ENCODE measurements around the gene DDIT4. TPM values are rescaled to one million over a fixed set of nuclear protein-coding genes. Genes with fewer than 3 reads are reported as not detected.
A peak's percentile ranks its signal among the peaks of the same experiment; 100 is the strongest.

DDIT4 gene
- total and polyA plus RNA-seq, 2 experiments from 2014 or later = 144 to 188 TPM

DNA sequence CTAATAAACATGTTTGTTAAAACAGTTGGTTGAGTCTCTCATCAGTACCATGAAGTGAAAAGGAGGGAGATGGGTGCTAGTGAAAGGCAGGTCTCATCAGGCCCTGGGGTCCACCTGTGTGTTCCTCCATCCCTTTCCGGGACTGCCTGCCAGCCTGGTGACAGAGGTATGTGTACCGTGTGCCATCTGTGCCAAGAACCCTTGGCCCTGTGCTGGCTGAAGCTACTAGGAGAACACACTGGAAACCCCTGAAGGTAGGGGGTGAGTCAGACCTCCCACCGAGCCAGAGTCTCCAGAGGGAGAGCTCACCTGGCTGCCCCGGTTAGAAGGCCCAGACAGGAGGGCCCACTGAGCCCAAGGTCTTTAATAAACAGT lies 2.3 kb downstream of the DDIT4 start:
- no peak overlapping the region for H2AFZ ChIP-seq
- H3K4me2 ChIP-seq (ENCODE audit: unreplicated experiment) = peak overlapping the region; percentile 88
- in situ Hi-C loops (cut with MboI) = no loop called here
- H3K4me3 ChIP-seq = peak overlapping the region; percentile 92
- peak overlapping the region; percentile 83 for H3K9ac ChIP-seq
- no peak for TF ChIP-seq EZH2phosphoT487 (IDR thresholded peaks at IDR 0.05; ENCODE audit: insufficient read depth, low read depth)
- no peak for TF ChIP-seq EZH2 (IDR thresholded peaks at IDR 0.05; ENCODE audit: insufficient read depth, poor library complexity, severe bottlenecking)
- peak overlapping the region; percentile 65 for H3K27ac ChIP-seq
- no peaks in the 10 kb centered on the region for H3K27me3 ChIP-seq (replicated peaks; ENCODE audit: insufficient read depth)
- no peaks in the 10 kb centered on the region for H3K9me2 ChIP-seq (ENCODE audit: insufficient read depth)
- peaks cover 47% of the 10 kb centered on the region for H3F3A ChIP-seq (ENCODE audit: insufficient read depth)
- WGBS, 2 experiments (ENCODE audit: low coverage in 1 of 2, low lambda C conversion rate in 2 of 2, missing lambda C conversion rate in 2 of 2) = 54 to 65% methylated on average over 4 of the region's 4 CpGs
- H3K4me1 ChIP-seq (ENCODE audit: insufficient read depth) = peaks cover 12% of the 10 kb centered on the region
- H3K9me3 ChIP-seq (ENCODE audit: low read depth) = no peaks in the 10 kb centered on the region
- no peak for DNase-seq
- peaks cover 28% of the 10 kb centered on the region for H3K79me2 ChIP-seq (ENCODE audit: insufficient read depth)
- H4K20me1 ChIP-seq (ENCODE audit: insufficient read depth) = no peaks in the 10 kb centered on the region; the same call in 1 of the 2 replicates
- H3K36me3 ChIP-seq (ENCODE audit: low read depth) = peaks cover 15% of the 10 kb centered on the region

DNA sequence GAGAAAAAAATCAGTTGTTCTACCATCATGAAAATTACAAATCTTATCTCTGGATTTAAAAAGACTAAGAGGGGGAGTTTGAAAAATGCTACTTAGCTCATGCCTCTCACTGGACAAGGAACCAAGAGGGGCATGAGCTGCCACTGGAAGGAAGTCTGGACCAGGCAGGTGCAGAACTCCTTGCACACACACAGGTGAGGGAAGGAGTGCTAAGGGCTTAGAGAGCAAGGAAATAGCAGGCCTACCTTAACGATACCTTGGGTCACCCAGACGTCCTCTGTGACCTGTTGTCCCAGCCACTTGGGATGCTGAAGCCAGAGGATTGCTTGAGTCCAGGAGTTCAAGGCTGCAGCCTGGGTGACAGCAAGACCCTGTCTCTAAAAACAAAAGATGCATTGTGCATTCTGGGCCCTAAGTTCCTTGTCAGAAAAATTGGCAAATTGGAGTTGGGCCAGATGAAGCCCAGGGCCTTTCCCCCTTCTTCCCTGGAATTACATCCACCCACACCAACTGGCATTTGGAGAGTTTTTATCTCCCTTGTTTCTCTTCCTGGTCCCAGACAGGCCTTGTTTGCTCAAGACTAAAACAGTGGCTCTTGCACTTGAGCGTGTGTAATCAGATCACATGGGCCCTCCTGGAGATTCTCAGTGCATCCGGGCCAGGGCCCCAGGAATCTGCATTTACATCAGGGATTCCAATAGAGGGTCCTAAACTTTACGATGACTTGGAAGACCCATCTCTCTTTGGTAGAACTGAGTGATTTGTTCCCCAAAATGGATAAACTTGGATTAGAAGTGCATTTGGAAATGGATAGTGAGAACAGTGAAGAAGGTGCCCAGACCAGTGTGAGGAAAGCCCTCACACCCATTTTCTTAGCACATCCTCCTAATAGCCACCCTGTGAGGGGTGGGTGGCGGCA lies 3.0 kb downstream of the DDIT4 start:
- peak overlapping the region; percentile 92 for H3K4me3 ChIP-seq
- H4K20me1 ChIP-seq (ENCODE audit: insufficient read depth) = no peaks in the 10 kb centered on the region; the same call in 1 of the 2 replicates
- WGBS, 2 experiments (ENCODE audit: low coverage in 1 of 2, low lambda C conversion rate in 2 of 2, missing lambda C conversion rate in 2 of 2) = 69 to 77% methylated on average over 6 of the region's 6 CpGs
- peak; percentile 72 for DNase-seq
- peak overlapping the region; percentile 88 for H3K4me2 ChIP-seq (ENCODE audit: unreplicated experiment)
- peaks cover 12% of the 10 kb centered on the region for H3K4me1 ChIP-seq (ENCODE audit: insufficient read depth)
- H3F3A ChIP-seq (ENCODE audit: insufficient read depth) = peaks cover 42% of the 10 kb centered on the region
- H3K9ac ChIP-seq = peak overlapping the region; percentile 83
- no peaks in the 10 kb centered on the region for H3K27me3 ChIP-seq (replicated peaks; ENCODE audit: insufficient read depth)
- peaks cover 15% of the 10 kb centered on the region for H3K36me3 ChIP-seq (ENCODE audit: low read depth)
- no peak for TF ChIP-seq EZH2 (IDR thresholded peaks at IDR 0.05; ENCODE audit: insufficient read depth, poor library complexity, severe bottlenecking)
- no peak overlapping the region for H2AFZ ChIP-seq
- in situ Hi-C loops (cut with MboI) = no loop called here
- no peaks in the 10 kb centered on the region for H3K9me3 ChIP-seq (ENCODE audit: low read depth)
- H3K9me2 ChIP-seq (ENCODE audit: insufficient read depth) = no peaks in the 10 kb centered on the region
- peak overlapping the region; percentile 65 for H3K27ac ChIP-seq
- peaks cover 28% of the 10 kb centered on the region for H3K79me2 ChIP-seq (ENCODE audit: insufficient read depth)

GRCh38 chr10:72277340-72277995 lies 3.7 kb downstream of the DDIT4 start:
- Histone ChIP-seq H3F3A (ENCODE audit: insufficient read depth) (peaks cover 37% of the 10 kb centered on the region), H3K79me2 (ENCODE audit: insufficient read depth) (peaks cover 28% of the 10 kb centered on the region), H3K9me2 (ENCODE audit: insufficient read depth) (no peaks in the 10 kb centered on the region), H3K4me3 (0 out of 2 replicates have a peak overlapping the region, but pooled peaks have one; percentile 92), H3K4me2 (ENCODE audit: unreplicated experiment) (peak overlapping the region; percentile 88), H4K20me1 (ENCODE audit: insufficient read depth) (no peaks in the 10 kb centered on the region; the same call in 1 of the 2 replicates), H3K4me1 (ENCODE audit: insufficient read depth) (peaks cover 6% of the 10 kb centered on the region), H3K9me3 (ENCODE audit: low read depth) (no peaks in the 10 kb centered on the region), H2AFZ (no peak overlapping the region), H3K36me3 (ENCODE audit: low read depth) (peaks cover 15% of the 10 kb centered on the region), H3K9ac (peak overlapping the region; percentile 83), H3K27me3 (replicated peaks; ENCODE audit: insufficient read depth) (no peaks in the 10 kb centered on the region), H3K27ac (peak overlapping the region; percentile 65)
- in situ Hi-C loops (cut with MboI) = no loop called here
- DNase-seq = no peak
- TF ChIP-seq EZH2phosphoT487 (IDR thresholded peaks at IDR 0.05; ENCODE audit: insufficient read depth, low read depth) (no peak), EZH2 (IDR thresholded peaks at IDR 0.05; ENCODE audit: insufficient read depth, poor library complexity, severe bottlenecking) (no peak)
- WGBS, 2 experiments (ENCODE audit: low coverage in 1 of 2, low lambda C conversion rate in 2 of 2, missing lambda C conversion rate in 2 of 2) = 74 to 75% methylated on average over 5 of the region's 5 CpGs

DNA sequence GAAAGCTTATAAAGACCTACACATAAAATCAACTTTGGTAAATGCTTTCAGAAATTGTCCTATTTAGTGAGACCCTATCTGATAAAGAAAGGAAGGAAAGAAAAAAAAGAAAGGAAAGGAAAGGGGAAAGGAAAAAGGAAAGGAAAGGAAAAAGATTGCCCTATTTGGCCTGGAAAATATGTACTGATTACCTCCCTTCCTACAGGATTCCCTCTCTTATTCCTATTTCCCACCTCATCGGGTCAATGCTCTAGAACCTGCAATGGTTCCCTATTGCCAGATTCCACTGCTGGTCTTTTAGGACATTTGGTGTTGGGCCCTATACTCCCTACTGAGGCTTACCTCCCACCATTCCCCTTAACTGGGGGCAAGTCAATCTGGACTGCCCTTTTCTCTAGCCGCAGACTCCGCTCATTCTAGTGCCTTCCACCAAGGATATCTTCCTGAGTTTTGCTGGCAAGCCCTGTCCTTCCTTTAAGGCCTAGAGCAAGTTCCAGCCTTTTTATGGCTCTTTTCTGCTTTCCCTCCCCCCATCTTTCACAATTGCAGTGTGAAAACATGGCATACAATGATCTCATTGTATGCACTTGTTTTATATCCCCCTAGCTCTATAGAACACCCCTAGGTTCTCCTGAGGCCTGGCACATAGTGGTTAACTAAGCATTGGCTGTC lies 4.4 kb downstream of the DDIT4 start:
- in situ Hi-C loops (cut with MboI) = no loop called here

More for the DNA sequence above, 4.4 kb downstream of the DDIT4 start:
- Histone ChIP-seq H4K20me1 (ENCODE audit: insufficient read depth) (no peaks in the 10 kb centered on the region; the same call in 1 of the 2 replicates), H3K9me2 (ENCODE audit: insufficient read depth) (no peaks in the 10 kb centered on the region), H3K4me2 (ENCODE audit: unreplicated experiment) (no peak overlapping the region), H3K4me3 (no peak overlapping the region), H2AFZ (no peak overlapping the region), H3K79me2 (ENCODE audit: insufficient read depth) (peaks cover 28% of the 10 kb centered on the region), H3K27me3 (replicated peaks; ENCODE audit: insufficient read depth) (no peaks in the 10 kb centered on the region), H3K27ac (peak overlapping the region; percentile 65; the same call in 1 of the 2 replicates), H3F3A (ENCODE audit: insufficient read depth) (peaks cover 36% of the 10 kb centered on the region), H3K9ac (no peak overlapping the region), H3K9me3 (ENCODE audit: low read depth) (no peaks in the 10 kb centered on the region), H3K36me3 (ENCODE audit: low read depth) (peaks cover 15% of the 10 kb centered on the region), H3K4me1 (ENCODE audit: insufficient read depth) (0 out of 2 replicates have a peak, but pooled peaks cover 3% of the 10 kb centered on the region)
- no peak for DNase-seq
- TF ChIP-seq EZH2phosphoT487 (IDR thresholded peaks at IDR 0.05; ENCODE audit: insufficient read depth, low read depth) = no peak
- no peak for TF ChIP-seq EZH2 (IDR thresholded peaks at IDR 0.05; ENCODE audit: insufficient read depth, poor library complexity, severe bottlenecking)
- WGBS, 2 experiments (ENCODE audit: low coverage in 1 of 2, low lambda C conversion rate in 2 of 2, missing lambda C conversion rate in 2 of 2) = 94 to 95% methylated on average over 3 of the region's 3 CpGs
